AG04450 (cell line): ENCODE data around the gene KIF26A. TPM values are rescaled to one million over a fixed set of nuclear protein-coding genes. Genes with fewer than 3 reads are reported as not detected.

Experiments used
- CTCF ChIA-PET: fragments of 300-600, 350-600 bp; formaldehyde crosslinking; extraction: SDS; loops from one replicate; lab custom pipeline; 2022; ENCODE audit warnings: antibody characterized with exemption, inconsistent platforms; lab: Charles Lee
- POLR2A ChIA-PET: fragments of 350-600 bp; formaldehyde crosslinking; extraction: SDS; loops from one replicate; lab custom pipeline; 2021; ENCODE audit warnings: antibody characterized with exemption, inconsistent platforms; lab: Yijun Ruan, JAX
- DNase-seq: peaks from one replicate; pipeline ENCODE4 v3.0.0-alpha.2; 2011; ENCODE audit warnings: low read depth, low spot score
- H3K27ac ChIP-seq: one replicate; pipeline ENCODE4 v1.5.1; 2012; ENCODE audit warnings: low read depth, low read length, control low read depth
- H3K27me3 ChIP-seq: one replicate; pipeline ENCODE4 v1.6.0; 2012; ENCODE audit warnings: low read length; ENCODE audit not compliant: control insufficient read depth, insufficient read depth
- H3K4me3 ChIP-seq: 2 replicates; pipeline ENCODE4 v1.5.1; 2011; ENCODE audit warnings: mild to moderate bottlenecking, low read depth, low read length, control low read depth
- H3K9me3 ChIP-seq: 2 replicates; pipeline ENCODE4 v1.5.1; 2012; ENCODE audit warnings: low read length; ENCODE audit not compliant: control insufficient read depth, insufficient read depth
- polyA plus RNA-seq: library from polyadenylated mRNA; depleted of rRNA; stranded (reverse); fragments of >200 nt; gene quantifications from 2 replicates; pipeline ENCODE4 v1.2.3, GENCODE V29; 2011
- TF ChIP-seq, protein P1 (sequence below): IDR thresholded peaks from 2 replicates; pipeline ENCODE4 v1.5.1; 2011; ENCODE audit warnings: low read depth, low read length, control low read depth, inconsistent platforms

KIF26A gene
- polyA plus RNA-seq, 1 experiment, result not detected

DNA sequence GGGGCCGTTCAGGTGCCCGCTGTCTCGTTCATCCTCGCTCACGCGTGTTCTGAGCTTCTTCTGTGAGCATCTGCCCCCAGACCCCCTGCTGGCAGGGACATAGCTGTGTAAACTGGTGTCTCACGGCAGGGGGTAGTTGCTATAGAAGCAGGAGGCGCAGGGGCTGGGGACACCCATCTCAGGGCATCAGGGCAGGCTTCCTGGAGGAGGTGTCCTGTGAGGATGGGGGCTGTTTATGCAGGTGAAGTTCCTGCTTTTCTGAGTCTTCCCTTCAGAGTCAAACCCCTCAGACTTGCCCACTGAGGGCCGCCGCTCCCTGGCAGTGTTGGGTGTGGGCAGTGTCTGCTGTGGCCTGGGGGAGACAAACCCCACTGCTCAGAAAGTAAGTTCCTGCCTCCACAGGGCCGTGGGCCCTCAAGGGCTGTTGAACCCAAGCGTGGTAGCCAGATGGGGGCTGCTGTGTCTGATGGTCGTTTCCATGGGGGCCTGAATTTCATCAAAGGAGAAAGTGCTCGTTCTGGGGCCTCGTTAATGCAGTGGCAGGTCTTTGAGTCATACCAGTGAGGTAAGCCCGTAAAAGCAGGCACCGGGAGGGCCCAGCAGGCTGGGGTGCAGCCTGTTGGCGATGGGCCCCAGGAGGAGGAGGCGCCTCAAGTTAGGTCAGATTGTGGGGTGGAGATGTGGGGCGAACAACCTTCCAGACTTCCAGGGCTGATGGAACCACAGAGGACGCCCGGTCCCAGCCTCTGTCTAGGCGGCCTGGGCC lies 23.4 kb downstream of the KIF26A start:
- no peaks in the 10 kb centered on the region for H3K27me3 ChIP-seq
- DNase-seq, result no peak
- TF ChIP-seq, protein P1, sequence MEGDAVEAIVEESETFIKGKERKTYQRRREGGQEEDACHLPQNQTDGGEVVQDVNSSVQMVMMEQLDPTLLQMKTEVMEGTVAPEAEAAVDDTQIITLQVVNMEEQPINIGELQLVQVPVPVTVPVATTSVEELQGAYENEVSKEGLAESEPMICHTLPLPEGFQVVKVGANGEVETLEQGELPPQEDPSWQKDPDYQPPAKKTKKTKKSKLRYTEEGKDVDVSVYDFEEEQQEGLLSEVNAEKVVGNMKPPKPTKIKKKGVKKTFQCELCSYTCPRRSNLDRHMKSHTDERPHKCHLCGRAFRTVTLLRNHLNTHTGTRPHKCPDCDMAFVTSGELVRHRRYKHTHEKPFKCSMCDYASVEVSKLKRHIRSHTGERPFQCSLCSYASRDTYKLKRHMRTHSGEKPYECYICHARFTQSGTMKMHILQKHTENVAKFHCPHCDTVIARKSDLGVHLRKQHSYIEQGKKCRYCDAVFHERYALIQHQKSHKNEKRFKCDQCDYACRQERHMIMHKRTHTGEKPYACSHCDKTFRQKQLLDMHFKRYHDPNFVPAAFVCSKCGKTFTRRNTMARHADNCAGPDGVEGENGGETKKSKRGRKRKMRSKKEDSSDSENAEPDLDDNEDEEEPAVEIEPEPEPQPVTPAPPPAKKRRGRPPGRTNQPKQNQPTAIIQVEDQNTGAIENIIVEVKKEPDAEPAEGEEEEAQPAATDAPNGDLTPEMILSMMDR, result no peak
- no peak overlapping the region for H3K27ac ChIP-seq
- POLR2A ChIA-PET, result no interaction called here
- H3K4me3 ChIP-seq, result no peak overlapping the region
- H3K9me3 ChIP-seq, result peaks cover 91% of the 10 kb centered on the region
- CTCF ChIA-PET, result no interaction called here

DNA sequence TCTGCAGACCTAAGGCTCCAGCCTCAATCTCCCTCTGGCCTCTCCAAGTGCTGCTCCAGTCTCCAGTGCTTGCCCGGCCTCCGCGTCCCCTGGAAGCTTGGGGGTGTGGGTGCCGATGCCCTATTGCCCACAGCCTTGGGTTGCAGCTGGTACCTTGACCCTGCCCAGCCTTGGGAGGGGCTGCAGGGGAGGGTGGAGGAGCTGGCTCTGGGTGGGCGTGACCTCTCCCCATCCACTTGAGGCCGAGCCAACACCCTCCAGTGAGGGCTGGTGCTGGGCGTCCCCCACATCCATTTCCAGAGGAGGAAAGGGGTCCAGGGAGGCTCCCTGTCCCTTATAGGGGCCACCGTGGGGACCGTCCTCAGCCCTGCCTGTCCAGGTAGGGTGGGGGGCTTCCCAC lies 24.1 kb downstream of the KIF26A start:
- CTCF ChIA-PET, result no interaction called here
- peaks cover 91% of the 10 kb centered on the region for H3K9me3 ChIP-seq
- DNase-seq, result no peak
- POLR2A ChIA-PET, result no interaction called here
- no peak overlapping the region for H3K4me3 ChIP-seq
- H3K27me3 ChIP-seq, result no peaks in the 10 kb centered on the region
- H3K27ac ChIP-seq, result no peak overlapping the region
- TF ChIP-seq, protein P1, result no peak

DNA sequence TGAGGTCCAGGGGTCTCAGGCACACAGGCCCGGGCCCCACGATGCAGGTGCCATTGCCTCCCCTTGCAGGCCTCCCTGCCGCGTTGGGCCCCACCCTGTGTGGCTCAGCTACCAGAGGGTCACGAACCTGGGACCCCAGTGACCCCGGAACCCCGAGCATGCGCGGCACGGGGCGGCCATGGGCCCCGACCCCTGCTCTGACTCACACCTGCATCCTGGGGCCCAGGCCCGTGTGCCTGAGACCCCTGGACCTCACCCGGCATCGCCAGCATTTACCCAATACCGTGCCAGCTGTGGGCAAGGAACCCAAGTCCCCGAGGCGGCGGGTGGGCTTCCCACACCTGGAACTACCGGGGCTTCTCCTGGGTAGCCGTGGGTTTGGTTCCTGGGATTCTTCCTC lies 25.2 kb downstream of the KIF26A start:
- peaks cover 91% of the 10 kb centered on the region for H3K9me3 ChIP-seq
- ChIA-PET CTCF (no interaction called here), POLR2A (no interaction called here)
- no peak for DNase-seq
- no peak overlapping the region for H3K4me3 ChIP-seq
- TF ChIP-seq, protein P1, result no peak
- H3K27ac ChIP-seq, result no peak overlapping the region
- no peaks in the 10 kb centered on the region for H3K27me3 ChIP-seq

DNA sequence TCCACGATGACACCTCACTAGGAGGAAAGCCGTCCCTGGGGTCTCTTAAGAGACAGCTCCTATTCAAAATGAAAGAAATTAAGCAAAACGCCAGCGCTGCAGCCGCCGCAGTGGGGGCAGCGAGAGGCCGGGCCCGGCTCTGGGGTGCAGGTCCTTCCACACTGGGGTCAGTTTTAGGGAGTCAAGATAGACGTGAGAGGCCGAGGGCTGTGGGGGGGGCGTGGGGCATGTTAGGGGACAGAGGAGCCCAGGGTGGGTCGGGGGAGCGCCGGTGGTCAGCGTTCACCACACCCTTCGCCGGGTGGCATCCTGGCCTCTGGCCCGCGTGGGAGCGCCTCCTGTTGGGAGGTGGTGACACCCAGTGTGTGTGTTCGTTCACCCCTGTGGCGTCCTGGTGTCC lies 25.7 kb downstream of the KIF26A start:
- no peak overlapping the region for H3K27ac ChIP-seq
- no peaks in the 10 kb centered on the region for H3K27me3 ChIP-seq
- peaks cover 91% of the 10 kb centered on the region for H3K9me3 ChIP-seq
- H3K4me3 ChIP-seq, result no peak overlapping the region
- ChIA-PET POLR2A (no interaction called here), CTCF (no interaction called here)
- TF ChIP-seq, protein P1, result no peak
- no peak for DNase-seq

DNA sequence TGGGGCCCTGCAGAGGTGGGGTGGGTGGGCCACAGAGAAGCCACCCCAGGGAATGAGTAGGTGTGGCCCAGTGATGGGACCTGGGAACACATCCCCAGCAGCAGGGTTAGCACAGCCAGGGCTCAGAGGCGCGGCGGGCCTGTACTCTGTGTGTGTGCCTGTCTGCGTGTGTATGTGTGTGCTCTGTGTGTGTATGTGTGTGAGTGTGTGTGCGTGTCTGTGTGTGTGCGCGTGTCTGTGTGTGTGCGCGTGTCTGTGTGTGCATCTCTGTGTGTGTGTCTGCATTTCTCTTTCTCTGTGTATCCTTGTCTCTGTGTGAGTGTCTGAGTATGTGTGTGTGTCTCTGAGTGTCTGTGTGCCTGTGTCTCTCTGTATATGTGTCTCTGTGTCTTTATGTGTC lies 26.1 kb downstream of the KIF26A start:
- no peaks in the 10 kb centered on the region for H3K27me3 ChIP-seq
- H3K9me3 ChIP-seq, result peaks cover 91% of the 10 kb centered on the region
- no peak for DNase-seq
- ChIA-PET POLR2A (no interaction called here), CTCF (no interaction called here)
- no peak overlapping the region for H3K27ac ChIP-seq
- TF ChIP-seq, protein P1, result no peak
- H3K4me3 ChIP-seq, result no peak overlapping the region
